ENCODE measurements around the gene PAPOLA. TPM values are rescaled to one million over a fixed set of nuclear protein-coding genes. Genes with fewer than 3 reads are reported as not detected.

PAPOLA gene
- total RNA-seq, 1 donor from 2014 or later, result 255 TPM

DNA sequence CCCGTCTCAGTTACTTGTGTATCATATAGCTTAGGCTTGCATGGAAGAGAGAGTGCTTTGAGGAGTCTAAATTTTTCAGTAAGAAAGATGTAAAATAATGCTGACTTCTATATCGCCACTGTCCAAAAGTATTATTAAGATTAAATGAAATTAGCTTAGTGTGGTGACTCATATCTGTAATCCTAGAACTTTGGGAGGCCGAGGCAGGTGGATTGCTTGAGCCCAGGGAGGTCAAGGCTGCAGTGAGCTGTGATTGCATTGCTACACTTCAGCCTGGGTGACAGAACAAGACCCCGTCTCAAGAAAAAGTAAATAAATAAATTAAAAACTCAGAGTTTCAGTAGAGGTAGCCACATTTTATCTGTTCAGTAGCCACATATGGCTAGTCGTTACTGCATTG, 23.3 kb downstream of the PAPOLA start:
- Mint-ChIP-seq H3K36me3 (ENCODE audit: low read depth) (peaks cover 77% of the 10 kb centered on the region), H3K27me3 (no peaks in the 10 kb centered on the region), H3K9me3 (no peaks in the 10 kb centered on the region), H3K27ac (no peak overlapping the region), H3K4me3 (no peak overlapping the region), H3K4me1 (no peaks in the 10 kb centered on the region)
- DNase-seq (no peak), ATAC-seq (ENCODE audit: low read depth) (no peak)
- TF ChIP-seq, protein P1, sequence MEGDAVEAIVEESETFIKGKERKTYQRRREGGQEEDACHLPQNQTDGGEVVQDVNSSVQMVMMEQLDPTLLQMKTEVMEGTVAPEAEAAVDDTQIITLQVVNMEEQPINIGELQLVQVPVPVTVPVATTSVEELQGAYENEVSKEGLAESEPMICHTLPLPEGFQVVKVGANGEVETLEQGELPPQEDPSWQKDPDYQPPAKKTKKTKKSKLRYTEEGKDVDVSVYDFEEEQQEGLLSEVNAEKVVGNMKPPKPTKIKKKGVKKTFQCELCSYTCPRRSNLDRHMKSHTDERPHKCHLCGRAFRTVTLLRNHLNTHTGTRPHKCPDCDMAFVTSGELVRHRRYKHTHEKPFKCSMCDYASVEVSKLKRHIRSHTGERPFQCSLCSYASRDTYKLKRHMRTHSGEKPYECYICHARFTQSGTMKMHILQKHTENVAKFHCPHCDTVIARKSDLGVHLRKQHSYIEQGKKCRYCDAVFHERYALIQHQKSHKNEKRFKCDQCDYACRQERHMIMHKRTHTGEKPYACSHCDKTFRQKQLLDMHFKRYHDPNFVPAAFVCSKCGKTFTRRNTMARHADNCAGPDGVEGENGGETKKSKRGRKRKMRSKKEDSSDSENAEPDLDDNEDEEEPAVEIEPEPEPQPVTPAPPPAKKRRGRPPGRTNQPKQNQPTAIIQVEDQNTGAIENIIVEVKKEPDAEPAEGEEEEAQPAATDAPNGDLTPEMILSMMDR (IDR thresholded peaks at IDR 0.05), result no peak
- intact Hi-C loops (cut with micrococcal nuclease), result loop anchor here (5.0 to 10.0 kb wide), 2 partner anchors 37 to 231 kb away; no protein-coding TSS in a partner anchor
- POLR2A ChIA-PET, result no interaction called here
- CTCF ChIA-PET, result interaction anchor here (0.8 kb wide), 1 partner anchor 18 kb away, joined by 3 read pairs; no protein-coding TSS in a partner anchor

DNA sequence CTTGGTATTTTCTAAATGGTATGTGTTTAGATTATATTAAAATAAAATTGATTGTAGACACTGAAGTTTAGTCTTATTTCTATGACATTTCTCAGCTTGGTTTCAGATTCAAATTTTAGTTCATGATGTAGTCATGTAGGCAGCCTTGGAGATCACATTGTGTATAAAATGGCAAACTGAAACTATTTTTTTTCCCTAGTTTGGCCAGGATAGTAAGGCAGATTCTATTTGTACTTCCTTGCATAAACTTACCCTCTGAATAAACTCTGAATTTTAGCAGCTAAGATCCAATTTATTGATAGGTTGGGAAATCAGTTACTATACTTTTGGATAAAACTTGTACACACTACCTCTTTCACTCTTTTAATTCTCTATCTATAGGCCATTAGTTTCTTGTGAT, 30.4 kb downstream of the PAPOLA start:
- peaks cover 2% of the 10 kb centered on the region for H3K4me1 Mint-ChIP-seq
- no peaks in the 10 kb centered on the region for H3K9me3 Mint-ChIP-seq
- no peak overlapping the region for H3K27ac Mint-ChIP-seq
- ChIA-PET CTCF (interaction anchor here (0.6 kb wide), 1 partner anchor 29 kb away, joined by 4 read pairs; no protein-coding TSS in a partner anchor), POLR2A (no interaction called here)
- intact Hi-C loops (cut with micrococcal nuclease), result no loop called here
- TF ChIP-seq, protein P1 (IDR thresholded peaks at IDR 0.05), result no peak
- DNase-seq (no peak), ATAC-seq (ENCODE audit: low read depth) (no peak)
- H3K36me3 Mint-ChIP-seq (ENCODE audit: low read depth), result peaks cover 69% of the 10 kb centered on the region
- H3K27me3 Mint-ChIP-seq, result no peaks in the 10 kb centered on the region
- H3K4me3 Mint-ChIP-seq, result no peak overlapping the region

DNA sequence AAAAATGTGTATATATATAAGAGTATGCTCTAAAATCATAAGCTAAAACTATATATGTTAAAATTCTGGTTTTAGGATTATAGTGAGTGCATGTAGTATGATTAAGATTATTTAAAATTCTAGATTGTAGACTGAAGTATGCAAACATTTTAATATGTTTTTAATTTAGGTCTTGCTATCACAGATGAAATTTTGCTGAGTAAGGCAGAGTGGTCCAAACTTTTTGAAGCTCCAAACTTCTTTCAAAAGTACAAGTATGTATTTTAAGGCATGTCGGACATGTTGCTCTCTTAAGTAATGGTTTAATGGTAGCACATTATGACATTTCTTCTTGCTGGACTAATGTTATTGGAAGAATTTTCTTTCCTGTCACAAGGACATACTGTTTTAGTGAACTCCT, 34.6 kb downstream of the PAPOLA start:
- ChIA-PET CTCF (no interaction called here), POLR2A (no interaction called here)
- DNase-seq, result no peak
- H3K4me3 Mint-ChIP-seq, result no peak overlapping the region
- no peak for ATAC-seq (ENCODE audit: low read depth)
- H3K36me3 Mint-ChIP-seq (ENCODE audit: low read depth), result peaks cover 48% of the 10 kb centered on the region
- intact Hi-C loops (cut with micrococcal nuclease), result loop anchor here (5.0 kb wide), 1 partner anchor 35 kb away; the partner anchor contains the start of gene PAPOLA
- no peaks in the 10 kb centered on the region for H3K9me3 Mint-ChIP-seq
- H3K27ac Mint-ChIP-seq, result no peak overlapping the region
- H3K4me1 Mint-ChIP-seq, result peaks cover 9% of the 10 kb centered on the region
- TF ChIP-seq, protein P1 (IDR thresholded peaks at IDR 0.05), result no peak
- no peaks in the 10 kb centered on the region for H3K27me3 Mint-ChIP-seq

DNA sequence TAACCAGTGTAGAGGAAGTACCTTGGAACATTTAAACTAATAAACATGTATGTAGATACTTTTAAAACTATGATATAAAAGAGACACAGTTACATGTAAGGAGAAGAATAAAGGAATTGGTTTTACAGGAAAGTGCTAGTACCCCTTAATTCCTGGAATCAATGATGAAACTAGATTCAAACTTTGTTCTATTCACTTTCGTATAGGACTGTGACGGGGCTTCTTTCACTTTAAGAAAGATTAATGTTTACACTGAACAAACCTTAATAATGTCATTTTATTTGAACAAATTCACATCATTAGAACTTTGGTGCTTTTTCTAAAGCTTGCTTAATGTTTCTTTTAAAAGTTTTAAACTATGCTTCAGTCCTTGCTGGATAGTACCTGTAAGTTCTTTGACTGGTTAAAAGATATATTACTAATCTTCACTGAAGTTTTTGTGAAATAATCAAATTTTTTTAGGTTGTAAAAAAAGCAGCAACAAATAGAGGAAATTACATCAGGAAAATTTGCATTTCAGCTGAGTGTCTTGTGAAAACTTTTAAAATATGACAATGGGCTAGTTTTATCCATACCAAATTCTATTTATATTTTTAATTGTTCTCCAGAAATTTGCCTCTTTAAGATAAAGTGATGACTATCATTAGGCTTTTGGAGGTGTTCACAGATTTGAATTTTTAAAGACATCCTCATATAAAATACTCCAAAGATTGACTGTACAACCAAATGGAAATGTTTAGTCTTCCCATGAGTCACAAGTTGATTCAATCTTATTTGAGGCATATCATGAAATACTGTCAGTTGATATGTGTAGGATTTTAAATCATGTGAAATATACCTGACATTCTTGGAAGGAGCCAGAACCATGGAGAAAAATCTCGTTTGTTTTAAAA, 36.2 kb downstream of the PAPOLA start:
- Mint-ChIP-seq H3K4me1 (peaks cover 9% of the 10 kb centered on the region), H3K36me3 (ENCODE audit: low read depth) (peaks cover 47% of the 10 kb centered on the region), H3K27me3 (no peaks in the 10 kb centered on the region), H3K9me3 (no peaks in the 10 kb centered on the region), H3K27ac (no peak overlapping the region), H3K4me3 (no peak overlapping the region)
- CTCF ChIA-PET, result no interaction called here
- no peak for DNase-seq
- POLR2A ChIA-PET, result no interaction called here
- intact Hi-C loops (cut with micrococcal nuclease), result loop anchor here (5.0 kb wide), 1 partner anchor 36 kb away; the partner anchor contains the start of gene PAPOLA
- no peak for ATAC-seq (ENCODE audit: low read depth)
- TF ChIP-seq, protein P1 (IDR thresholded peaks at IDR 0.05), result no peak

DNA sequence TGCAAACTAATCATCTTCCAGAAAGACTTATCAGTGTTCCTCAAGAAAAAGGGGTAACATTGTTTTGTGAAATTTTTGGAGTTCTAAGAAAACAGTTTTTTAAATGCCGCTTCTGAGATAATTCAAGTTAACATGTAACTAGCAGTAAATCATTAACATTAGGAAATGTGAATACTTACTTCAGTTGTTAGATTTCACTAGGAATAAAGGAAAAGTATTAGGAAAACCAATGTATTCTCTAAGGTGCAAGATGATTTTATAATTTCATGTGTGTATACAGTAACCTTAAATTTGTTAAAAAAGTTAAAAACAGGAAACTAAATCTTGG, 36.8 kb downstream of the PAPOLA start:
- Mint-ChIP-seq H3K4me3 (no peak overlapping the region), H3K9me3 (no peaks in the 10 kb centered on the region), H3K36me3 (ENCODE audit: low read depth) (peaks cover 43% of the 10 kb centered on the region), H3K27ac (no peak overlapping the region), H3K27me3 (no peaks in the 10 kb centered on the region), H3K4me1 (peaks cover 9% of the 10 kb centered on the region)
- CTCF ChIA-PET, result no interaction called here
- POLR2A ChIA-PET, result no interaction called here
- intact Hi-C loops (cut with micrococcal nuclease), result loop anchor here (5.0 kb wide), 1 partner anchor 37 kb away; the partner anchor contains the start of gene PAPOLA
- ATAC-seq (ENCODE audit: low read depth), result no peak
- no peak for DNase-seq
- TF ChIP-seq, protein P1 (IDR thresholded peaks at IDR 0.05), result no peak
